GM18861 (cell line): ENCODE data around the gene NCBP2.

Source experiments
- ATAC-seq: cut with Tn5 transposase; IDR thresholded peaks from one replicate; pipeline ENCODE4 v1.9.1; 2021; ENCODE audit not compliant: unreplicated experiment

Gene NCBP2

GRCh38 chr3:196886144-196886543 lies 56.2 kb downstream of the NCBP2 start:
- no peak for ATAC-seq
